Breast epithelium (tissue), 3 donors: Measurements from ENCODE around the gene PSMB1.
"Not testable (repeated sequence)": the region's sequence is repeated elsewhere in the genome, so short reads cannot be mapped to it uniquely, and the experiment has no call there.

Source experiments
- POLR2A ChIP-seq: fragments of 450-650 bp; IDR thresholded peaks from one replicate; pipeline ENCODE4 v1.6.1; 2016; ENCODE audit warnings: antibody characterized with exemption, mild to moderate bottlenecking, moderate library complexity
- POLR2AphosphoS5 ChIP-seq, 3 donors: sonication (generic); formaldehyde crosslinking; IDR thresholded peaks; one replicate each; pipeline ENCODE4 v1.6.1; 2017; ENCODE audit warnings: antibody characterized with exemption in 3 of 3
- TF ChIP-seq, protein P1 (sequence below), 3 donors: fragments of 450-650 bp; IDR thresholded peaks; one replicate each; pipeline ENCODE4 v1.5.1; 2016 to 2017; ENCODE audit warnings: antibody characterized with exemption in 3 of 3, mild to moderate bottlenecking in 3 of 3, moderate library complexity in 3 of 3

DNA sequence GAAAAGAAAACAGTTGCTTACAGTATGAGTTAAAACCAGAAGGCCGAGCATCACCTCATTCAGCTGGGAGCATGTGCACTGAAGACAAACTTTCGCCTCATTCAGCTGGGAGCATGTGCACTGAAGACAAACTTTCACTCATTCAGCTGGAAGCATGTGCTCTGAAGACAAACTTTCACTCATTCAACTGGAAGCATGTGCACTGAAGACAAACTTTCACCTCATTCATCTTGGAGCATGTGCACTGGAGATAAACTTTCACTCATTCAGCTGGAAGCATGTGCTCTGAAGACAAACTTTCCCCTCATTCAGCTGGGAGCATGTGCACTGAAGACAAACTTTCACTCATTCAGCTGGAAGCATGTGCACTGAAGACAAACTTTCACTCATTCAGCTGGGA is 45.4 kb downstream of the PSMB1 start:
- TF ChIP-seq, protein P1, sequence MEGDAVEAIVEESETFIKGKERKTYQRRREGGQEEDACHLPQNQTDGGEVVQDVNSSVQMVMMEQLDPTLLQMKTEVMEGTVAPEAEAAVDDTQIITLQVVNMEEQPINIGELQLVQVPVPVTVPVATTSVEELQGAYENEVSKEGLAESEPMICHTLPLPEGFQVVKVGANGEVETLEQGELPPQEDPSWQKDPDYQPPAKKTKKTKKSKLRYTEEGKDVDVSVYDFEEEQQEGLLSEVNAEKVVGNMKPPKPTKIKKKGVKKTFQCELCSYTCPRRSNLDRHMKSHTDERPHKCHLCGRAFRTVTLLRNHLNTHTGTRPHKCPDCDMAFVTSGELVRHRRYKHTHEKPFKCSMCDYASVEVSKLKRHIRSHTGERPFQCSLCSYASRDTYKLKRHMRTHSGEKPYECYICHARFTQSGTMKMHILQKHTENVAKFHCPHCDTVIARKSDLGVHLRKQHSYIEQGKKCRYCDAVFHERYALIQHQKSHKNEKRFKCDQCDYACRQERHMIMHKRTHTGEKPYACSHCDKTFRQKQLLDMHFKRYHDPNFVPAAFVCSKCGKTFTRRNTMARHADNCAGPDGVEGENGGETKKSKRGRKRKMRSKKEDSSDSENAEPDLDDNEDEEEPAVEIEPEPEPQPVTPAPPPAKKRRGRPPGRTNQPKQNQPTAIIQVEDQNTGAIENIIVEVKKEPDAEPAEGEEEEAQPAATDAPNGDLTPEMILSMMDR (IDR thresholded peaks at IDR 0.05): not testable (repeated sequence)
- TF ChIP-seq POLR2A; POLR2AphosphoS5 (IDR thresholded peaks at IDR 0.05): not testable (repeated sequence)
